ENCODE data around the gene SNAP25. TPM values are rescaled to one million over a fixed set of nuclear protein-coding genes. Genes with fewer than 3 reads are reported as not detected.

The SNAP25 gene
- total RNA-seq, 1 donor from 2014 or later, result not detected

GRCh38 chr20:10263385-10264165 lies 44.9 kb downstream of the SNAP25 start:
- DNase-seq, result no peak

DNA sequence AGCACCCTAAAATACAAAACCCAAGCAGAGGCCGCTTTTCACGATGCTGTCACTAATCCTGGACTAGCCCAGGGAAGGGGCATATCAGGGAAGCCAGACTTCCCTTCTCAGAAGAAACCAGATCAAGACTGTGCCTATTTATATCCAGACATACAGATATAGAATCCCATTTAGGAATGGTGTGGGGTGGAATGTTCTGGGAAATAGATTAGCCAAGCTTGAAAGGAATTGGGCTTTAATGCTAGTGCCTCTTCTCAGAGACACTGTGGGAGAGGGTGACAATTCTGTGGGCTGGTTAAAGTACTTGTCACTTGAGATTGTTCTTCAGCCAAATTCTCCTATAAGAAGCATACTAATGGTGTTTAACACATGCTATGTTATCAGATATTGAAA lies 45.5 kb downstream of the SNAP25 start:
- DNase-seq, result no peak

DNA sequence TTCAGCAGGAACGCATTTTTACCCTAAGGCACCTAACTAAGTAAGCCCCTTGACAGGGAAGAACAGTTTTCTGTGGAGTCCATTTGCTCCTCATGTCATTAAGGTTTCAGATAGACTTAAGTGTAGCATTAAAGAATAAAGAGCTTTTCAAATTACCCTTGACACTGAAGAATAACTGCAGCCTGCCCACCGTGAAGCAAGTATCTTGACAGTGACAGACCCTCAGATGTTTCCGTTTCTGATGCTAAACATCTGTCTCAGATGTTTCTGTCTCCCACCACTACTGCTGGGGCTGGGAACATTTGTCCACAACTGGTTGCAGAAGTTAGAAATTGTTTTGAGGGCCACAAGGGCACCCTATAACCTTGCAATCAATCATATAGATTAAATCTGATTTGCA lies 50.0 kb downstream of the SNAP25 start:
- no peak for DNase-seq

DNA sequence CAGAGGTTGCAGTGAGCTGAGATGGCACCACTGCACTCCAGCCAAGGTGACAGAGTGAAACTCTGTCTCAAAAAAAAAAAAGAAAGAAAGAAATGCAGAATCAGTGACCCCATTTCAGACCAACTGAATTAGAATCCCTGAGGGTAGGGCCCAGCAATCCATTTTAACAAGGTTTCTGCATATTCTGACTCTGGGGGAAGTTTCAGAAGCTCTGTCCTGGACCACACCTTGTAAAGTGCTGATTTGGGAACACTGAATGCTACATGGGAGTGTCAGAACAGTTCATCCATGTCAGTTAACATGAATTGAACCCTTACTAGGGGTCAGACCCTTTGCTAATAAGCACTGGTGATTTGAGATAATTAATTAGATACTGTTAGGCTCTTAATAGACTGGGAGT lies 52.0 kb downstream of the SNAP25 start:
- no peak for DNase-seq

DNA sequence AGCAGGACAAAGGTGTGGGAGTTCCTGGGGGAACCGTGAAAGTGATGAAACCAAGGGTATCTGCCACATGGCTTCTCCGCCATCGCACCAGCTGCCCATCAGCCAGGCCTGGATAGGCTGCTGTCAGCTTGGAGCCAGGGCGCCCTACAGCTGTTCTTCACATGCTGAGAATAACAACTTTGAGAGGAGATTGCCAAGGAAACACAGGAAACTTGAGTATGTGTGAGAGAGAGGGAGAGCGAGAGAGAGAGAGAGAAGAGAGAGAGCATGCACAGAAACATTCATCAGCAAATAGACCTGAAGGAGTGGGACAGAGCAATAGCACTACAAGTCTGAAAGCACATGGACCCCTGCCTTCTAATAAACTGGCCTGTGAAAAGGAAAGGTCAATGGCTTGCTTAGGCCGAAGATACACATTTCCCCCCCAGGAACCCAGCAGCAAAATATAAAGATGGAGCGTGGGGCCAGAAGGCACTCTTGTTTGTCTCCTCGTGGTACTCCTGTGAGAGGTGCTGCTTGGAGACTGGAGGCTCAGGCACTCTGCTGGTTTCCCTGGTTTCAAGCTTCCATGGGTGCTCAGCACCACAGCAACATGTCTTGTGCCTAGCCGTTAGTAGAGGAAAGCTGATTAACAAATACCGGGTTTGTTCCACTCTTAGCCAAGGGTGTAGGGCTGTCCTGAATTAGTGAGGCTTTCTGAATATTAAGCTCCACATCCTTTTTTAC lies 53.0 kb downstream of the SNAP25 start:
- DNase-seq, result no peak

GRCh38 chr20:10276878-10277580 lies 58.4 kb downstream of the SNAP25 start:
- DNase-seq, result no peak

- DNase-seq, result no peak
Observed at GRCh38 chr20:10277616-10278015, 59.0 kb downstream of the SNAP25 start.

GRCh38 chr20:10278412-10278811 lies 59.8 kb downstream of the SNAP25 start:
- no peak for DNase-seq

- no peak for DNase-seq
Observed at GRCh38 chr20:10280018-10280908, 61.6 kb downstream of the SNAP25 start.

DNA sequence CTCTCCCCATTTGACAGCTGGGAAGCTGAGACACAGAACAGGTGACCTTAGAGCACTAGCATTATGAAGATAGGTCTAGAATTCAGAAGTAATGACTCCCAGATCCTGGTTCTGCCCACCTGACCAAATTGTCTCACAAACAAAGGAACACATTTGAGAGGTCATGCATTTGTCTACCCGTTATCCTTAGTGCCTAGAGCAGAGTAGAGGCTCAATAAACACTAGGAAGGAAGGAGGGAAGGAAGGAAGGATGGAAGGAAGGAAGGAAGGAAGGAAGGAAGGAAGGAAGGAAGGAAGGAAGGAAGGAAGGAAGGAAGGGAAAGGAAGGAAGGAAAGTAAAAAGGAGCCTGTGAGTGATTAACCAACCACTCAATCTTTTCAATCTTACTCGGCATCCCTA lies 63.3 kb downstream of the SNAP25 start:
- no peak for DNase-seq

- no peak for DNase-seq
Observed at GRCh38 chr20:10282979-10283456, 64.4 kb downstream of the SNAP25 start.

- no peak for DNase-seq
Observed at GRCh38 chr20:10286356-10286755, 67.7 kb downstream of the SNAP25 start.

DNA sequence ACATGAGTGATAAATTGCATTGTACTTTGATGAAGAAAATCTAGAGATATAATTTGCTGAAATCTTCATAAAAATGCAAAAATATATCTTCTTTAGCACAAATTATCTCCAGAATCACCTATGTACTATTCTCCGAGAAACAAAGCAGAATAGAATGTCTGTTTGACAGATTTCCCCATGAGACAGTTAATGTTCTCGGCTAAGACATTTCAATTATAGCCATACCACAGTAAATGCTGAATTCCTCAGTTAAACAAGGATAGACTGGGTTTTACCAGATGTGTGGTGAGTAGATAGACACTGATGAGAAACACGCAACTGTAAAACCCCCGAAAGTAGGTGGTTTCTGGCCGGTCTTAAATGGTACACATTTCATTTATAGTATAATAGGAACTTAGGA lies 69.8 kb downstream of the SNAP25 start:
- no peak for DNase-seq

- no peak for DNase-seq
Observed at GRCh38 chr20:10288954-10289646, 70.5 kb downstream of the SNAP25 start.

- DNase-seq, result no peak
Observed at GRCh38 chr20:10291568-10292248, 73.1 kb downstream of the SNAP25 start.

GRCh38 chr20:10297223-10297622 lies 78.6 kb downstream of the SNAP25 start:
- no peak for DNase-seq

DNA sequence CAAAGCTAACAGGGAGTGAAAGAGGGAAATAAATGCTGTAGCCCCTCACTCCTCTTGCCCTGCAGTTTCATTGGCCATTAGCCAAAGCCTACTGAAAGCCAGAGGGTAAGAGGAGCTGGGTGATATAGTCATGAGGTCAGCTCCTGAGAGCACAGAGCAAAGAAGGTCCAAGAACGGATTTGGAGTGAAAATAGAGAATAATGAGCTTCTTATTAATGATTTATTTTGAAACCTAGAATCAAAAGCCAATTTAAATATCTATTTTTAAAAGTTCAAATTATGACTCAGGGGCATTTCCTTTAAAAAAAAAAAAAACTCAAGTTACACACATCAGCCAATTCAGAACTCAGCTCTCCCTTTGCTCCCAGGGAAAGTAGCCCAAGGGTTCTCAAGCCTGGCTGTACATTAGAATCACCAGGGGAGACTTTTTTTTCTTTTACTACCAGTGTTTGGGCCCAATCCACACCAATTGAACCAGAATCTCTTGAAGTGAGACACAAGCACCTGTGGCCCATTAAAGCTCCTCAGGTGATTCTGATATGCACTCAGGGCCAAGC lies 79.1 kb downstream of the SNAP25 start:
- DNase-seq, result peak; percentile 45

DNA sequence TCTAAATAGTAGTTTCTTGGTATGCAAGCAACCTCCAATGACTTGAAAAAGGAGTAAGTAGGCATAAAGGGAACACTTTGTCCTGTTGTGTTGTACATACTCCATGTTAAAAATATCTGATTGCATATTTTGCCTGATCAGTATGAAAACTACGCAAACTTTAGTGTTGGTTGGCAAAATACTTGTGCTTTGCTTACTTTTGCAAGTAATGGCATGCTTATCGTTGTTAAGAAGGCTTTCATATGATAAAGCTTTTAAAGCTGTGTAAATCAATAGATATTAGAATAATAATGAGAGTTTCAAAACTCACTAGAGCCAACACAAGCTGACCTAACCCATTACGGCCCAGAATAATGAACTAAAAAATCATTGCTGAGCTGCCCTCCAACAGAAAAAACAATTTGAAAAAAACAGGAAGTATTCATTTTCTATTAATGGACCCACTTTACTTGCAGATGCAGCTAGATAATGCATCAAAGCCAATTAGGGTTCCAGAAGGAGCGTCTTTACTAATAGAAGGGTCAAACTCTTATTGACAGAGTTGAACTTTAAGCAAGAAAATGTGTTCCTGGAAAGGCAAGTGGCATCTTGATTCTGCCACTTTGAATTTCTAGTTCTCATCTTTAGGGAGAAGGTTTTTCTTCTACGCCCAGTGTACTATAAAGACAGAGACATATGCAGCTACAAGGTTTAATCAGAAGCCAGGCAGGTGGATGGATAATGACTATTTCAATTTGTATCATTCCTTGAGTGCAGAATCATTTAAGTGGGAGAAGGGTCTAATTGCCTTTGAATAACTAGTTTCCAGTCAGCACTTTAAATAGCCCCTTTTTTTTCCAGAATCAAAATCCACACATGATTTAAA lies 82.2 kb downstream of the SNAP25 start:
- DNase-seq, result no peak

GRCh38 chr20:10303852-10304251 lies 85.2 kb downstream of the SNAP25 start:
- no peak for DNase-seq

All from dermis blood vessel endothelial cell (primary cell).